GM12878 (cell line): ENCODE data around the gene ARMC9. TPM values are rescaled to one million over a fixed set of nuclear protein-coding genes. Genes with fewer than 3 reads are reported as not detected.
"Not testable (repeated sequence)": the region's sequence is repeated elsewhere in the genome, so short reads cannot be mapped to it uniquely, and the experiment has no call there.

ENCODE experiments used
- ATAC-seq: fragments of 200-7000 bp; cut with Tn5 transposase; 3 replicates; pipeline ENCODE4 v1.9.1; 2020; ENCODE audit warnings: mild to moderate bottlenecking, moderate library complexity
- BruUV-seq: library from RNA; stranded (reverse); fragments of 400-500 nt; replicated peaks from 2 replicates; lab custom pipeline; 2021; lab: Mats Ljungman, UMichigan
- CTCF ChIA-PET: fragments of 300-600 bp; sonication (Branson Sonifier 250); formaldehyde crosslinking; extraction: SDS; loops from one replicate; lab custom pipeline; 2021; ENCODE audit warnings: inconsistent platforms; lab: Yijun Ruan, JAX
- POLR2A ChIA-PET: fragments of 350-600 bp; formaldehyde crosslinking; extraction: SDS; loops from one replicate; lab custom pipeline; 2021; ENCODE audit warnings: inconsistent platforms; lab: Charles Lee
- RAD21 ChIA-PET: fragments of 300-600 bp; sonication (Branson Sonifier 250); formaldehyde crosslinking; loops from one replicate; lab custom pipeline; 2023; ENCODE audit warnings: antibody characterized with exemption; ENCODE audit not compliant: unreplicated experiment; lab: Charles Lee
- SMC1A ChIA-PET: fragments of 300-600 bp; sonication (Branson Sonifier 250); formaldehyde crosslinking; loops from one replicate; lab custom pipeline; 2023; ENCODE audit not compliant: unreplicated experiment, uncharacterized antibody; lab: Charles Lee
- DNase-seq: peaks from one replicate; pipeline ENCODE4 v3.0.0-alpha.2; 2011; ENCODE audit warnings: low read depth, low spot score
- FAIRE-seq: peaks from 3 replicates; lab custom pipeline; 2011; peaks lifted over from hg19 to GRCh38; lab: Jason Lieb, UNC
- H2AFZ ChIP-seq: 2 replicates; pipeline ENCODE4 v1.6.0; 2011; ENCODE audit warnings: low read depth, low read length, control low read depth; ENCODE audit not compliant: control insufficient read depth
- H3K27ac ChIP-seq: 2 replicates; pipeline ENCODE4 v1.5.1; 2011; ENCODE audit warnings: control low read depth; ENCODE audit not compliant: control insufficient read depth, insufficient read depth
- H3K27me3 ChIP-seq, 2 experiments: replicated peaks in 1 of 2; 2 replicates each; pipeline versions ENCODE4 v1.6.0 to v1.6.1; 2011; ENCODE audit warnings: low read length in 1 of 2; ENCODE audit not compliant: control insufficient read depth in 2 of 2, insufficient read depth in 2 of 2
- H3K36me3 ChIP-seq, 2 experiments: 2 replicates each; pipeline ENCODE4 v1.5.1; 2011; ENCODE audit warnings: low read length in 1 of 2; ENCODE audit not compliant: control insufficient read depth in 2 of 2, insufficient read depth in 2 of 2
- H3K4me1 ChIP-seq: 2 replicates; pipeline ENCODE4 v1.6.1; 2011; ENCODE audit warnings: mild to moderate bottlenecking, low read length, moderate library complexity, mixed read lengths; ENCODE audit not compliant: control insufficient read depth, insufficient read depth
- H3K4me2 ChIP-seq: 2 replicates; pipeline ENCODE4 v1.6.0; 2011; ENCODE audit warnings: control low read depth; ENCODE audit not compliant: control insufficient read depth, insufficient read depth
- H3K4me3 ChIP-seq: fragments of 200-600 bp; sonication (generic); 2 replicates; pipeline ENCODE4 v1.5.1; 2016
- H3K79me2 ChIP-seq: 2 replicates; pipeline ENCODE4 v1.6.0; 2011; ENCODE audit warnings: low read length; ENCODE audit not compliant: control insufficient read depth, insufficient read depth
- H3K9ac ChIP-seq: 2 replicates; pipeline ENCODE4 v1.8.0; 2011; ENCODE audit warnings: low read length, control low read depth, mixed read lengths; ENCODE audit not compliant: control insufficient read depth, insufficient read depth
- H3K9me3 ChIP-seq: replicated peaks from 3 replicates; pipeline ENCODE4 v1.5.1; 2011; ENCODE audit warnings: mild to moderate bottlenecking, low read length; ENCODE audit not compliant: control insufficient read depth, insufficient read depth
- H4K20me1 ChIP-seq: 2 replicates; pipeline ENCODE4 v1.6.0; 2011; ENCODE audit not compliant: control insufficient read depth, insufficient read depth
- RELB ChIP-seq: fragments of 450-650 bp; IDR thresholded peaks from 2 replicates; pipeline ENCODE4 v1.6.1; 2017; ENCODE audit warnings: low read depth, mild to moderate bottlenecking, moderate library complexity
- WGBS: methylation state at CpG from one replicate; pipeline ENCODE4 v1.1.6; 2016; ENCODE audit warnings: low lambda C conversion rate; ENCODE audit not compliant: insufficient replicate concordance, insufficient coverage; ENCODE audit errors: missing lambda C conversion rate; 5-methylcytosine and 5-hydroxymethylcytosine counted together
- in situ Hi-C: fragments of 300-500 bp; cut with MboI; formaldehyde crosslinking; loops from 9 replicates; pipeline ENCODE4 v1.14.3; 2018; ENCODE audit warnings: mixed read lengths
- intact Hi-C: fragments of 100-400 bp; cut with micrococcal nuclease; formaldehyde crosslinking; loops from one replicate; pipeline ENCODE4 v1.14.2; 2022; ENCODE audit not compliant: unreplicated experiment
- polyA plus RNA-seq, 11 experiments: library from polyadenylated mRNA; depleted of rRNA in 4 of 11; unstranded in 6 of 11; stranded (reverse) in 5 of 11; fragments of >200 nt; fragmentation: Nextera tagmentation in 4 of 11; fragmentation: Illumina TruSeq in 1 of 11; extraction: Ambion mirVana in 4 of 11; extraction: Trizol in 1 of 11; gene quantifications; 1 replicate in 1 of 11; 2 replicates in 10 of 11; pipeline versions ENCODE4 v1.2.1 to v1.2.3, GENCODE V29; 2011 to 2016; ENCODE audit warnings: inconsistent platforms in 2 of 11, missing spikeins in 2 of 11, low read depth in 1 of 11
- total RNA-seq, 4 experiments: library from RNA; depleted of rRNA in 3 of 4; stranded (reverse); fragments of >200 nt in 3 of 4; fragmentation: Illumina TruSeq in 1 of 4; extraction: Trizol in 1 of 4; gene quantifications; 2 replicates each; pipeline versions ENCODE4 v1.2.1 to v1.2.3, GENCODE V29; 2013 to 2021

ARMC9 gene
- total and polyA plus RNA-seq, 10 of the 15 experiments (the other 5 are each of a cell fraction or from before 2014, with no cell fraction given), result 3.8 to 21.8 (median 10.4) TPM

GRCh38 chr2:231196592-231196991, 1.8 kb upstream of the ARMC9 start (continued):
- TF ChIP-seq RELB, result no peak
- TF ChIP-seq, all 136 proteins: peak for 0

- BruUV-seq, H3K4me1 ChIP-seq, H3K9me3 ChIP-seq, H3K79me2 ChIP-seq, ATAC-seq, H3K36me3 ChIP-seq, H2AFZ ChIP-seq, H3K9ac ChIP-seq, H3K4me3 ChIP-seq, H3K4me2 ChIP-seq, DNase-seq, H4K20me1 ChIP-seq, H3K27me3 ChIP-seq, H3K27ac ChIP-seq, FAIRE-seq, in situ Hi-C loops: not testable (repeated sequence)
- ChIA-PET POLR2A (interaction anchor here (1.6 kb wide), 1 partner anchor 25 kb away, joined by 3 read pairs; no protein-coding TSS in a partner anchor), CTCF (interaction anchor here (0.7 to 1.5 kb wide), 4 partner anchors 11 to 293 kb away, joined by 3 to 9 read pairs (median 4); no protein-coding TSS in a partner anchor), RAD21 (interaction anchor here (1.1 kb wide), 2 partner anchors 8 to 94 kb away, joined by 3 read pairs; no protein-coding TSS in a partner anchor), SMC1A (interaction anchor here (1.6 to 2.5 kb wide), 2 partner anchors 15 to 93 kb away, joined by 4 to 7 read pairs; no protein-coding TSS in a partner anchor)
- intact Hi-C loops, result loop anchor here (10.0 kb wide), 1 partner anchor 92 kb away; no protein-coding TSS in a partner anchor
- WGBS, result 71% methylated on average over 7 of the region's 7 CpGs
Observed at GRCh38 chr2:231197196-231197595, 1.2 kb upstream of the ARMC9 start.
